Endothelial cell of umbilical vein (primary cell): ENCODE results near the gene THBS1. TPM values are rescaled to one million over a fixed set of nuclear protein-coding genes. Genes with fewer than 3 reads are reported as not detected.

Experiments used
- BruUV-seq: library from RNA; stranded (reverse); fragments of 400-500 nt; replicated peaks from 2 replicates; lab custom pipeline; 2021; lab: Mats Ljungman, UMichigan
- CTCF ChIA-PET: fragments of 300-600, 350-600 bp; sonication (Branson Sonifier 250); formaldehyde crosslinking; loops from one replicate; lab custom pipeline; 2021; ENCODE audit warnings: antibody characterized with exemption, inconsistent platforms; lab: Charles Lee
- POLR2A ChIA-PET: fragments of 300-600, 350-600 bp; sonication (Branson Sonifier 250); formaldehyde crosslinking; loops from one replicate; lab custom pipeline; 2021; ENCODE audit warnings: antibody characterized with exemption, inconsistent platforms; lab: Charles Lee
- DNase-seq: peaks from one replicate; pipeline ENCODE4 v3.0.0-alpha.2; 2011; ENCODE audit warnings: low read depth, low spot score
- FAIRE-seq: peaks from 2 replicates; lab custom pipeline; 2011; peaks lifted over from hg19 to GRCh38; lab: Jason Lieb, UNC
- H2AFZ ChIP-seq: 2 replicates; pipeline ENCODE4 v1.6.0; 2012; ENCODE audit warnings: low read depth, low read length, control low read depth, inconsistent platforms
- H3K27ac ChIP-seq: 2 replicates; pipeline ENCODE4 v1.5.1; 2011; ENCODE audit warnings: low read depth, mild to moderate bottlenecking, control low read depth, low read length, moderate library complexity; ENCODE audit not compliant: insufficient read depth
- H3K27me3 ChIP-seq, 2 experiments: 2 replicates each; pipeline versions ENCODE4 v1.6.0 to v1.6.1; 2011; ENCODE audit warnings: low read length in 2 of 2, mixed read lengths in 1 of 2; ENCODE audit not compliant: control insufficient read depth in 2 of 2, insufficient read depth in 2 of 2
- H3K36me3 ChIP-seq, 2 experiments: 2 replicates in 1 of 2; 3 replicates in 1 of 2; pipeline ENCODE4 v1.5.1; 2011; ENCODE audit warnings: low read length in 2 of 2, mild to moderate bottlenecking in 1 of 2, moderate library complexity in 1 of 2; ENCODE audit not compliant: control insufficient read depth in 2 of 2, insufficient read depth in 2 of 2; ENCODE audit errors: extremely low read depth in 1 of 2
- H3K4me1 ChIP-seq: 3 replicates; pipeline ENCODE4 v1.5.1; 2011; ENCODE audit warnings: mild to moderate bottlenecking, low read length; ENCODE audit not compliant: control insufficient read depth, insufficient read depth; ENCODE audit errors: extremely low read depth
- H3K4me2 ChIP-seq: 2 replicates; pipeline ENCODE4 v1.6.1; 2011; ENCODE audit warnings: low read length, control low read depth, mixed read lengths; ENCODE audit not compliant: insufficient read depth
- H3K4me3 ChIP-seq, 3 experiments: fragments of 200-600 bp in 1 of 3; sonication (generic), shearing (Covaris generic) in 1 of 3; replicated peaks in 1 of 3; 2 replicates each; pipeline ENCODE4 v1.5.1; 2011 to 2016; ENCODE audit warnings: control low read depth in 3 of 3, low read length in 3 of 3, mild to moderate bottlenecking in 2 of 3, inconsistent platforms in 1 of 3, low read depth in 1 of 3, moderate library complexity in 1 of 3; ENCODE audit not compliant: insufficient read depth in 1 of 3
- H3K79me2 ChIP-seq: 2 replicates; pipeline ENCODE4 v1.6.0; 2012; ENCODE audit warnings: low read length, inconsistent platforms; ENCODE audit not compliant: control insufficient read depth, insufficient read depth
- H3K9ac ChIP-seq: replicated peaks from 2 replicates; pipeline ENCODE3; 2011; ENCODE audit warnings: low read length, control low read depth; ENCODE audit not compliant: insufficient read depth; ENCODE audit errors: extremely low read depth
- H3K9me1 ChIP-seq: replicated peaks from 3 replicates; pipeline ENCODE4 v1.6.0; 2011; ENCODE audit warnings: mild to moderate bottlenecking, low read length; ENCODE audit not compliant: control insufficient read depth, insufficient read depth; ENCODE audit errors: extremely low read depth
- H3K9me3 ChIP-seq: replicated peaks from 2 replicates; pipeline ENCODE4 v1.5.1; 2012; ENCODE audit warnings: low read length, inconsistent platforms; ENCODE audit not compliant: control insufficient read depth, insufficient read depth
- H4K20me1 ChIP-seq: replicated peaks from 2 replicates; pipeline ENCODE3; 2011; ENCODE audit warnings: mild to moderate bottlenecking, low read length; ENCODE audit not compliant: control insufficient read depth, insufficient read depth; ENCODE audit errors: extremely low read depth
- EZH2 ChIP-seq: IDR thresholded peaks from 2 replicates; pipeline ENCODE4 v1.6.1; 2012; ENCODE audit warnings: borderline replicate concordance, low read depth, mild to moderate bottlenecking, moderate library complexity, low read length, inconsistent platforms; ENCODE audit not compliant: severe bottlenecking
- JUN ChIP-seq: IDR thresholded peaks from 2 replicates; pipeline ENCODE4 v1.6.1; 2011; ENCODE audit warnings: borderline replicate concordance, low read depth; ENCODE audit not compliant: insufficient read length, insufficient read depth
- POLR2A ChIP-seq: IDR thresholded peaks from 2 replicates; pipeline ENCODE4 v1.6.1; 2012; ENCODE audit warnings: low read depth, mild to moderate bottlenecking, control low read depth, low read length
- POLR2AphosphoS5 ChIP-seq: IDR thresholded peaks from 2 replicates; pipeline ENCODE4 v1.6.1; 2012; ENCODE audit warnings: low read depth, mild to moderate bottlenecking, control low read depth, low read length, moderate library complexity; ENCODE audit not compliant: insufficient read depth
- dilution Hi-C: fragments of 300-500 bp; cut with MboI; formaldehyde crosslinking; loops from one replicate; pipeline ENCODE4 v1.15.0; 2019; ENCODE audit warnings: low sequenced_read_pairs; ENCODE audit not compliant: extremely low pct_ligation_motif_present
- intact Hi-C: fragments of 100-400 bp; cut with micrococcal nuclease; formaldehyde crosslinking; loops from one replicate; pipeline ENCODE4 v1.10.0; 2022
- polyA plus RNA-seq, 4 experiments: library from polyadenylated mRNA; depleted of rRNA in 3 of 4; stranded (reverse) in 3 of 4; unstranded in 1 of 4; fragments of >200 nt; gene quantifications; 2 replicates each; pipeline versions ENCODE4 v1.2.1 to v1.2.3, GENCODE V29; 2011 to 2012; ENCODE audit warnings: missing spikeins in 1 of 4
- total RNA-seq: library from RNA; stranded (reverse); gene quantifications from 2 replicates; pipeline ENCODE4 v1.2.3, GENCODE V29; 2021
- TF ChIP-seq, protein P1 (sequence below): IDR thresholded peaks from 2 replicates; pipeline ENCODE4 v1.6.1; 2011; ENCODE audit not compliant: insufficient read depth, insufficient read length

Gene THBS1
- total and polyA plus RNA-seq, 2 donors (not counting 3 experiments of a cell fraction or from before 2014, with no cell fraction given): 6,293 to 8,883 TPM

DNA sequence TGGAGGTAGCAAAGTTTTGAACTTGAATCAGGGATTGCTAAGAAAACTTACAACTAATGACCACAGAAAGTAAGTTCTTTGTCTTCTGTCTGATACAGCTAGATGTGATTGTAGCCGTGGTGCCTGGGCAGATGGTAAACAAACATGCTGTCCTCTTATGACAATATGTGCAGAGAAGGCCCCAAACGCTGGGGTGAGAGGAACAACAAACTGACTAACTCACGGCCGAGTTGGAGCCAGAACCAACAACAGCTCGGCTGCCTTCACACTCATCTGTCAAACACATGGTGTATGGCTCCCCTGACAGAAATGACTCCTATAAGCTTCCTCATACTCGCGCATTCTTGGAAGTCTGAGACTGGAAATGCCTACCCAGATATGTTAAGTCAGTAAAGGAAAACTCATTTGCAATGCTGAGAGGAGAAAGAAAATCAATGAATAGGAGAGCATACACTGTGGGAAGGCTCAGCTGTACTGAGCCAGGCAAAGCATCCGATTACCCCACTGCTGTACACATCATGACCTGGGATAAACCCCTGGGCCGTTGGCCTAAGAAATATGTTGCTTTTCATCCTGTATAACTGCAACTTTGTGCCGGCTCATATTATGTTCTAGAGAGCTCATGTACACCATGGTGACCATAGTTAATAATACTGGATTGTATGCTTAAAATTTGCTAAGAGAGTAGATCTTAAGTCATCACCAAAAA lies 5.7 kb downstream of the THBS1 start:
- CTCF ChIA-PET: no interaction called here
- Histone ChIP-seq H3K4me2 (peak overlapping the region; percentile 82), H2AFZ (no peak overlapping the region), H3K27ac (peak overlapping the region; percentile 70), H3K9ac (peak overlapping the region; percentile 99), H3K27me3 (no peaks in the 10 kb centered on the region), H3K36me3 (peaks cover 71 to 94% of the 10 kb centered on the region in 2 experiments), H3K79me2 (peaks cover 65% of the 10 kb centered on the region), H3K9me1 (no peaks in the 10 kb centered on the region), H3K4me1 (peaks cover 19% of the 10 kb centered on the region), H3K9me3 (no peaks in the 10 kb centered on the region), H3K4me3 (peak overlapping the region in 2 of 3 experiments; percentile 97 to 98), H4K20me1 (peaks cover 5% of the 10 kb centered on the region)
- no TSS peak for BruUV-seq
- no peak for FAIRE-seq
- intact Hi-C loops: no loop called here
- peak; percentile 71 for DNase-seq
- TF ChIP-seq POLR2AphosphoS5 (peak; percentile 97), JUN (no peak), EZH2 (no peak), POLR2A (peak; percentile 76)
- TF ChIP-seq, protein P1, sequence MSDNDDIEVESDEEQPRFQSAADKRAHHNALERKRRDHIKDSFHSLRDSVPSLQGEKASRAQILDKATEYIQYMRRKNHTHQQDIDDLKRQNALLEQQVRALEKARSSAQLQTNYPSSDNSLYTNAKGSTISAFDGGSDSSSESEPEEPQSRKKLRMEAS: no peak
- dilution Hi-C loops: no loop called here
- POLR2A ChIA-PET: interaction anchor here (0.6 to 9.9 kb wide), 10 partner anchors 112 to 763 kb away, joined by 3 to 118 read pairs (median 4); no protein-coding TSS in a partner anchor

DNA sequence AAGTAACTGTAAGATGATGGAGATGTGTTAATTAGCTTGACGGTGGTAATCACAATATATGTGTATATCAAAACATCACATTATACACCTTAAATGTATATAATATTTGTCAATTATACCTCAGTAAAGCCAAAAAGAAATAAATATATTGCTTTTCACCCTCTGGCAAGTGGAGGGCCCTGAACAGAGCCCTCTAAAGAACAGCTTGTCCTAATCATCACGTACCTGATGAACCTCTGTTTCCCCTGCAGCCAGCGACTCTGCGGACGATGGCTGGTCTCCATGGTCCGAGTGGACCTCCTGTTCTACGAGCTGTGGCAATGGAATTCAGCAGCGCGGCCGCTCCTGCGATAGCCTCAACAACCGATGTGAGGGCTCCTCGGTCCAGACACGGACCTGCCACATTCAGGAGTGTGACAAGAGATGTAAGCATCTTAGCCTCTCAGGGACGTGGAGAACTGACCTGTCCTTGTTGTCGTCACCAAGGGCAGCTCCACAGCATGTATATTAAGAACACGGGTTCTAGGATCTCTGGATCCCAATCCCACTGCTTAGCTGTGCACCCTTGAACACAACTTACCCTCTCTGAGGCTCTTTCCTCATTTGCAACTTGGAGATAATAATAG lies 6.3 kb downstream of the THBS1 start:
- Histone ChIP-seq H3K27me3 (no peaks in the 10 kb centered on the region), H3K9me3 (no peaks in the 10 kb centered on the region), H3K4me1 (peaks cover 19% of the 10 kb centered on the region), H3K4me2 (peak overlapping the region; percentile 82), H3K4me3 (peak overlapping the region in 2 of 3 experiments; percentile 97 to 98), H3K9ac (peak overlapping the region; percentile 99), H4K20me1 (peaks cover 5% of the 10 kb centered on the region), H3K79me2 (peaks cover 58% of the 10 kb centered on the region), H2AFZ (no peak overlapping the region), H3K27ac (peak overlapping the region; percentile 70), H3K36me3 (peaks cover 66 to 92% of the 10 kb centered on the region in 2 experiments), H3K9me1 (no peaks in the 10 kb centered on the region)
- ChIA-PET POLR2A (interaction anchor here (0.5 to 9.9 kb wide), 6 partner anchors 223 to 469 kb away, joined by 3 to 118 read pairs (median 6); no protein-coding TSS in a partner anchor), CTCF (no interaction called here)
- no TSS peak for BruUV-seq
- peak; percentile 99 for TF ChIP-seq POLR2AphosphoS5
- TF ChIP-seq POLR2A: peak; percentile 94
- TF ChIP-seq, protein P1: no peak
- dilution Hi-C loops (no loop called here), intact Hi-C loops (no loop called here)
- FAIRE-seq: no peak
- peak; percentile 74 for DNase-seq
